Thyroid gland (tissue), 4 donors: ENCODE results near the gene HSPA1B. TPM values are rescaled to one million over a fixed set of nuclear protein-coding genes. Genes with fewer than 3 reads are reported as not detected.
"Not testable (repeated sequence)": the region's sequence is repeated elsewhere in the genome, so short reads cannot be mapped to it uniquely, and the experiment has no call there.

Source experiments
- DNase-seq, 2 donors: peaks; one replicate each; pipeline ENCODE4 v3.0.0-alpha.2; 2019
- H3K27ac ChIP-seq, 3 donors: fragments of 200-600 bp; sonication (generic); 1 replicate in 2 of 3; 2 replicates in 1 of 3; pipeline ENCODE4 v1.5.1; 2016 to 2019; ENCODE audit warnings: mild to moderate bottlenecking in 1 of 3, moderate library complexity in 1 of 3
- H3K27me3 ChIP-seq: fragments of 200-600 bp; sonication (generic); one replicate; pipeline ENCODE4 v1.5.1; 2019
- H3K36me3 ChIP-seq, 2 donors: fragments of 200-600 bp; sonication (generic); one replicate each; pipeline ENCODE4 v1.5.1; 2016 to 2019
- H3K4me1 ChIP-seq, 2 donors: fragments of 200-600 bp; sonication (generic); one replicate each; pipeline ENCODE4 v1.5.1; 2017 to 2019
- H3K4me3 ChIP-seq, 3 donors: fragments of 200-600 bp; sonication (generic); replicated peaks in 1 of 3; 1 replicate in 2 of 3; 2 replicates in 1 of 3; pipeline ENCODE4 v1.5.1; 2016; ENCODE audit warnings: mild to moderate bottlenecking in 1 of 3
- H3K9me3 ChIP-seq: fragments of 200-600 bp; sonication (generic); one replicate; pipeline ENCODE4 v1.5.1; 2017
- CTCF ChIP-seq, 6 experiments: fragments of 200-600 bp in 3 of 6; fragments of 450-650 bp in 3 of 6; sonication (generic) in 3 of 6; IDR thresholded peaks; one replicate each; pipeline ENCODE4 v1.5.1; 2016 to 2019; ENCODE audit warnings: antibody characterized with exemption in 6 of 6, mild to moderate bottlenecking in 2 of 6, inconsistent platforms in 1 of 6, moderate library complexity in 1 of 6
- POLR2A ChIP-seq, 2 donors: fragments of 450-650 bp; IDR thresholded peaks; one replicate each; pipeline ENCODE4 v1.6.1; 2017; ENCODE audit warnings: antibody characterized with exemption in 2 of 2, mild to moderate bottlenecking in 2 of 2, moderate library complexity in 1 of 2
- WGBS, 2 donors: methylation state at CpG; one replicate each; pipeline ENCODE4 v1.1.5; 2017; 5-methylcytosine and 5-hydroxymethylcytosine counted together
- intact Hi-C: fragments of 100-400 bp; cut with DNase I; formaldehyde crosslinking; loops from one replicate; pipeline ENCODE4 v1.15.1; 2023
- total RNA-seq, 4 donors: library from RNA; depleted of rRNA; stranded (reverse); fragments of >200 nt; gene quantifications; one replicate each; pipeline ENCODE4 v1.2.3, GENCODE V29; 2016

HSPA1B gene
- total RNA-seq, 4 donors from 2014 or later: 194 to 330 (median 256) TPM

- Histone ChIP-seq H3K4me3 (peak within 1 kb of the TSS; percentile 38 to 66 (median 65)), H3K27me3 (no peaks in the 10 kb centered on the region), H3K27ac (peak within 1 kb of the TSS; percentile 55 to 90 (median 87)), H3K9me3 (no peaks in the 10 kb centered on the region), H3K4me1 (peaks cover 17 to 22% of the 10 kb centered on the region in 2 donors), H3K36me3 (peaks cover 14 to 23% of the 10 kb centered on the region in 2 donors)
- intact Hi-C loops: loop anchor here (5.0 kb wide), 1 partner anchor 35 kb away; the partner anchor contains the start of gene EHMT2
- WGBS, 2 donors: 1% methylated on average over 52 of the region's 64 CpGs
- TF ChIP-seq POLR2A (IDR thresholded peaks at IDR 0.05) (peak; percentile 64 to 98), CTCF (IDR thresholded peaks at IDR 0.05) (peak in 1 of 6 experiments; percentile 13)
- DNase-seq: peak; percentile 100
Observed at GRCh38 chr6:31862344-31863235, 35.1 kb downstream of the HSPA1B start, which contains the start of gene NEU1. Gene NEU1, minus strand, starts transcription at chr6:31862821. Its CDS starts 45 bp downstream, at chr6:31862776.

GRCh38 chr6:31864123-31864562, 36.6 kb downstream of the HSPA1B start:
- 13 to 17% methylated on average over 16 of the region's 16 CpGs for WGBS, 2 donors
- Histone ChIP-seq H3K27ac (peak overlapping the region; percentile 36 to 85 (median 84)), H3K4me1 (peaks cover 17 to 22% of the 10 kb centered on the region in 2 donors), H3K4me3 (peak overlapping the region in 1 of 3 donors; percentile 24), H3K36me3 (peaks cover 10 to 11% of the 10 kb centered on the region in 2 donors)
- not testable (repeated sequence) for H3K9me3 ChIP-seq, DNase-seq, H3K27me3 ChIP-seq
- intact Hi-C loops: loop anchor here (5.0 kb wide), 1 partner anchor 33 kb away; the partner anchor contains the start of gene EHMT2

GRCh38 chr6:31864818-31865204, 37.3 kb downstream of the HSPA1B start:
- peaks cover 3 to 4% of the 10 kb centered on the region in 2 donors for H3K36me3 ChIP-seq
- no peaks in the 10 kb centered on the region for H3K9me3 ChIP-seq
- H3K4me3 ChIP-seq: no peak overlapping the region
- no peaks in the 10 kb centered on the region for H3K27me3 ChIP-seq
- H3K27ac ChIP-seq: peak overlapping the region in 1 of 3 donors; percentile 10
- TF ChIP-seq CTCF (IDR thresholded peaks at IDR 0.05): no peak
- TF ChIP-seq POLR2A (IDR thresholded peaks at IDR 0.05): no peak
- WGBS, 2 donors: 84 to 85% methylated on average over 8 of the region's 8 CpGs
- no peak for DNase-seq
- intact Hi-C loops: loop anchor here (5.0 kb wide), 1 partner anchor 32 kb away; the partner anchor contains the start of gene EHMT2
- H3K4me1 ChIP-seq: peaks cover 17 to 22% of the 10 kb centered on the region in 2 donors

DNA sequence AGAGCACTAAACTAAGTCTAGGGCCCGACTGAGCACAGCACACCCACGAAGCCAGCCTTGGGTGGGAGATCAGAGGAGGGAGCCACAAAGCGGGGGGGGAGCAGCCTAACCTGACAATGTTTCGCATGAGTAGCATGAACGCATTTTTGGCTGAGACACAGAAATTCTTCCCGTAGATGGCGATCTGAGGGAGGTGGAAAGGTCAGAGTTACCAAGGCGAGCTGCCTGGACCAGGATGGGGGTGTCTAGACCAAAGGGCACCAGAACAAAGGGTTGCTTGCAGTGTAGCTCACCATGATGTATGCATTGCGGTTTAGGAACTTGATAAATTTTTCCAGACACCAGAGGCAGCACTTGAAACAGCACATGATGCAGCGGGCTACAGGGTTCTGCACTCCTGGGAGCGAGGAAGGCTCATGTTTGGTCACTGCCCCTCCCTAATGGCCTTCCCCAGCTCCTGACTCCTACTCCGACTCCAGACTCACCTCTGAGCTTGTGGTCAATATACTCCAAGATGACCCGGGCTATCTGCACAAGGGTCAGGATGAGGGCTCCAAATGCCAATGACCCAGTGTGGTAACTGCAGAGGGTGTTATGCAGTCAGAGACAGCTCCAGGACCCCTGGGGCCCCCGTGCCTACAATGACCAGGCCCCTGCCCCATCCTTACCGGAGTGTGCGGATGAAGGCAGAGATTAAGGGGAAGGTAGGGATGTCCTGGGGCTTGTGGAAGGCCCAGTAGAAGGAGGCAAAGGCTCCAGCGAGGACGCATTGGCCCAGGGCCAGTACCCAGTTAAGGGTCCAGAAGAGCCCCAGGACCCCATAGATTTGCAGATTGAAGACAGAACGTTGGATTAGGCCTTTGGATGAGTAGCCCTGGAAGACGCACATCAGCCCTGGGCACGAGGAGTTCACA, 37.9 kb downstream of the HSPA1B start:
- peaks cover 17 to 23% of the 10 kb centered on the region in 2 donors for H3K4me1 ChIP-seq
- H3K27ac ChIP-seq: peak overlapping the region in 1 of 3 donors; percentile 10
- no peaks in the 10 kb centered on the region for H3K9me3 ChIP-seq
- H3K27me3 ChIP-seq: no peaks in the 10 kb centered on the region
- H3K4me3 ChIP-seq: no peak overlapping the region
- no peak for TF ChIP-seq CTCF (IDR thresholded peaks at IDR 0.05)
- no peak for TF ChIP-seq POLR2A (IDR thresholded peaks at IDR 0.05)
- peak in 1 of 2 donors; percentile 31 for DNase-seq
- no peaks in the 10 kb centered on the region for H3K36me3 ChIP-seq
- WGBS, 2 donors: 71 to 79% methylated on average over 20 to 21 of the region's 21 CpGs
- intact Hi-C loops: no loop called here

DNA sequence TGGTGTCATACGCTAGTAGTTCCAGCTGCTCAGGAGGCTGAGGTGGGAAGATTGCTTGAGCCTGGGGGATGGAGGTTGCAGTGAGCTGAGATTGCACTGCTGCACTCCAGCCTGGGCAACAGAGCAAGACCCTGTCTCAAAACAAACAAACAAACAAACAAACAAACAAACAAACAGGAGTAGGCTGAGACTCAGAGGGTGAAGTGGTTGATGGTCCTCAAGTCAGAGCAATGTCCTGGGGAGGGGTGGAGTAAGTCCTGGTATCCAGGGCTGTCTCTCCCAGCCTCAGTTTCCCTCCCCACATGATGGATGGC, 41.1 kb downstream of the HSPA1B start:
- H3K27me3 ChIP-seq, H3K4me3 ChIP-seq, DNase-seq, H3K9me3 ChIP-seq, H3K36me3 ChIP-seq, intact Hi-C loops, H3K27ac ChIP-seq: not testable (repeated sequence)
- 88 to 94% methylated on average over 1 of the region's 1 CpG for WGBS, 2 donors
- H3K4me1 ChIP-seq: peaks cover 4 to 22% of the 10 kb centered on the region in 2 donors
